Activated T-cell treated with anti-CD3 and anti-CD28 coated beads, Interleukin-2, amount 50 U/mL, for 4 hours (primary cell): ENCODE measurements around the gene TRIM49. TPM values are rescaled to one million over a fixed set of nuclear protein-coding genes. Genes with fewer than 3 reads are reported as not detected.
"Not testable (repeated sequence)": the region's sequence is repeated elsewhere in the genome, so short reads cannot be mapped to it uniquely, and the experiment has no call there.

ENCODE experiments used
- ATAC-seq, 2 donors: fragments of 200-7000 bp; cut with Tn5 transposase; one replicate each; pipeline ENCODE4 v1.10.0; 2021
- DNase-seq: peaks from one replicate; pipeline ENCODE4 v3.0.0-alpha.2; 2020
- H3K27me3 Mint-ChIP-seq: one replicate; pipeline ENCODE4 v1.8.0; 2021; ENCODE audit warnings: low read depth, mixed read lengths
- H3K36me3 Mint-ChIP-seq: one replicate; pipeline ENCODE4 v1.8.0; 2022; ENCODE audit warnings: mixed read lengths; ENCODE audit not compliant: insufficient read depth
- H3K4me1 Mint-ChIP-seq: one replicate; pipeline ENCODE4 v1.8.0; 2021; ENCODE audit warnings: low read depth, mixed read lengths
- H3K4me3 Mint-ChIP-seq: one replicate; pipeline ENCODE4 v1.8.0; 2021; ENCODE audit warnings: mild to moderate bottlenecking, moderate library complexity, mixed read lengths
- H3K9me3 Mint-ChIP-seq: one replicate; pipeline ENCODE4 v1.8.0; 2021; ENCODE audit warnings: mixed read lengths
- total RNA-seq, 3 donors: library from RNA; stranded (reverse); gene quantifications; one replicate each; pipeline ENCODE4 v1.2.1, GENCODE V29; 2021

TRIM49 gene, protein sequence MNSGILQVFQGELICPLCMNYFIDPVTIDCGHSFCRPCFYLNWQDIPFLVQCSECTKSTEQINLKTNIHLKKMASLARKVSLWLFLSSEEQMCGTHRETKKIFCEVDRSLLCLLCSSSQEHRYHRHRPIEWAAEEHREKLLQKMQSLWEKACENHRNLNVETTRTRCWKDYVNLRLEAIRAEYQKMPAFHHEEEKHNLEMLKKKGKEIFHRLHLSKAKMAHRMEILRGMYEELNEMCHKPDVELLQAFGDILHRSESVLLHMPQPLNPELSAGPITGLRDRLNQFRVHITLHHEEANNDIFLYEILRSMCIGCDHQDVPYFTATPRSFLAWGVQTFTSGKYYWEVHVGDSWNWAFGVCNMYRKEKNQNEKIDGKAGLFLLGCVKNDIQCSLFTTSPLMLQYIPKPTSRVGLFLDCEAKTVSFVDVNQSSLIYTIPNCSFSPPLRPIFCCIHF
- not detected for total RNA-seq

DNA sequence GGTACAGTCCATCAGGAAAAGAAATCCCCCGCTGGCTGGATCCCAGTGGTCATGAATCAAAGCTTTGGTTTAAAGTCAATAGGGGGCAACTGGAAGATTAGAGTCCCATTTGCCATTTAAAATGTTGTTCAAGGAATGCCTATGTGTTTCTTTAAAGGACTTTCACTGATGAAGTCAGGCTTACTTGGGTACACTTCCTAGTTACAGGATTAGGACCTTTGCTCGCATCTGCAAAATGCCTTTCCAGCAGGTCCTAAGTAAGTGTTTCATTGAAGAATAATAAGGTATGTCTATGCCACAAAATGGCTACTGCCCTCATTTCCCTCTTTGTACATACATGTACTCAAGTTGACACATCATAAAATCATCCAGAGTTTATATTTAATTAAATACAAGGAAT is at the start of gene TRIM49:
TSS of gene TRIM49 (minus strand) at position 101 of the 400 bp plus-strand sequence. CDS start 4,106 bp downstream, outside the sequence.
- not testable (repeated sequence) for H3K4me1 Mint-ChIP-seq, H3K36me3 Mint-ChIP-seq, ATAC-seq, H3K27me3 Mint-ChIP-seq, DNase-seq, H3K9me3 Mint-ChIP-seq, H3K4me3 Mint-ChIP-seq

DNA sequence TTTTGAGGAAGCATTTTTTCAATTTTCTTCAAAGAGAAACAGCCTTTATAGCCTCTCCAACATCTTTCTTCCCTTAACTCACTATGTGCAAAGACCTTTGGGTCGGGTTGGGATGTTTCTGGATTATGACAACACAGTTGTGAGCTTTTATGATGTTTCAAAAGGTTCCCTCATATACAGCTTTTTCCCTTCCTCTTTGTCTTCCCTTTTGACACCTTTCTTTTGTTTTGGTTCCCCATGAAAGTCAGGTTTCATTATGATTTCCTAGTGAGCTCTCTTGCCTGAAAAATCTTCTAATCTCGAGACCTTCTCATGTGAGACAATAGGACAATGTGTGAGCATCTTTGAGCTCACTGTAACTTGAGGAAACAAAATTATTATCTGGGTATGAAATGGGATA is 18.3 kb upstream of the TRIM49 start:
- ATAC-seq, H3K4me1 Mint-ChIP-seq, DNase-seq, H3K27me3 Mint-ChIP-seq, H3K36me3 Mint-ChIP-seq, H3K4me3 Mint-ChIP-seq, H3K9me3 Mint-ChIP-seq: not testable (repeated sequence)

DNA sequence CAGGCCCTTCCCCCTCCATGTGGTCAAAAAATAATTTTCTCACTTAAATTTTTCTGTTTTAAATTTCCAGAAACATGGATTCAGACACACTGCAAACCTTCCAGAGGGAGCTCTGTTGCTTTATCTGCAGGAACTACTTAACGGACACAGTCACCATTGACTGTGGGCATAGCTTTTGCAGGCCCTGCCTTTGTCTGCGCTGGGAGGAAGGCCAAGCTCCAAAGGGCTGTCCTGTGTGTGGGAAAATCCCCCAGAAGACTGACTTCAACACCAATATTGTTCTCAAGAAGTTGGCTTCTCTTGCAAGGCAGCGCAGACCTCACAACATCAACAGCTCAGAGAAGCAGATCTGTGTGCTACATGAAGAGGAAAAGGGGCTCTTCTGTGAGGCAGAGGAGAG is 11.6 kb upstream of the TRIM49 start:
- not testable (repeated sequence) for H3K36me3 Mint-ChIP-seq, H3K4me1 Mint-ChIP-seq, H3K27me3 Mint-ChIP-seq, DNase-seq, H3K9me3 Mint-ChIP-seq, ATAC-seq, H3K4me3 Mint-ChIP-seq

DNA sequence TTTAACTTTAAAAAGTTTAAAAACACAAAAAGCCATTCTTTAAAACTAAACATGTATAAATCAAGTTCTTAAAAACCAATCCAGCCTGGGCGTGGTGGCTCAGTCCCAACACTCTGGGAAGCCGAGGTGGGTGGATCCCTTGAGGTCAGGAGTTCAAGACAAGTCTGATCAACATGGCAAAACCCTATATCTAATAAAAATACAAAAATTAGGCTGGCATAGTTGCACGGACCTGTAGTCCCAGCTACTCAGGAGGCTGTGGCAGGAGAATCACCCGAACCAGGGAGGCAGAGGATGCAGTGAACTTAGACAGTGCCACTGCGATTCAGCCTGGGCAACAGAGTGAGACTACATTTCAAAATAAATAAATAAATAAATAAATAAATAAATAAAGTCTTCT is 5.2 kb upstream of the TRIM49 start:
- H3K9me3 Mint-ChIP-seq, H3K4me1 Mint-ChIP-seq, H3K27me3 Mint-ChIP-seq, DNase-seq, ATAC-seq, H3K4me3 Mint-ChIP-seq, H3K36me3 Mint-ChIP-seq: not testable (repeated sequence)

DNA sequence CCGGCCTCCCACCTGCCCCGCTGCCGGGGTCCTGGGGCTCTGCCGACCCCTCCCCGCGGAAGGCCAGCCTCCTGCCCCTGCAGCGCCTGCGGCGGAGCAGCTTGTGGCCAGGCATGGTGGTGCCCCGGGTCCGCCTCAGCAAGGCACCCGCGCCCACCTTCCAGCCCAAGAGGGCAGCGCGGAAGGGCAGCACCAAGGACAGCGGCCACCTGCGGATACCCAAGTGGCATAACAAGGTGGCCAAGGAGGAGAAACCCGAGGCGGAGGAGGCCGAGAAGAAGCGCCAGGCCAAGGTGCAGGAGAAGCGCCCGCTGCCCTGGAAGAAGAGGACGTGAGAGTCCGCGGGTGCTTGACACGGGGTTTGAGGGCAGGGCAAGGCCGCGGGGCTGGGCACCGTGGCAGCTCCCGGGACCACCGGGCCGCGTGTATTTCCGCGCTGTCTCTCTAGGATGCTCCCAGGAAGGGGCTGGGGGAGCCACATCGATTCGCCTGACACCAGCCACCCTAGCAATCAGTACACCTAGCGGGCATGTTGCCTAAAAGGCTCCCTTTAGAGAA is 20.8 kb downstream of the TRIM49 start:
- H3K4me1 Mint-ChIP-seq, DNase-seq, ATAC-seq, H3K9me3 Mint-ChIP-seq, H3K27me3 Mint-ChIP-seq, H3K4me3 Mint-ChIP-seq, H3K36me3 Mint-ChIP-seq: not testable (repeated sequence)

DNA sequence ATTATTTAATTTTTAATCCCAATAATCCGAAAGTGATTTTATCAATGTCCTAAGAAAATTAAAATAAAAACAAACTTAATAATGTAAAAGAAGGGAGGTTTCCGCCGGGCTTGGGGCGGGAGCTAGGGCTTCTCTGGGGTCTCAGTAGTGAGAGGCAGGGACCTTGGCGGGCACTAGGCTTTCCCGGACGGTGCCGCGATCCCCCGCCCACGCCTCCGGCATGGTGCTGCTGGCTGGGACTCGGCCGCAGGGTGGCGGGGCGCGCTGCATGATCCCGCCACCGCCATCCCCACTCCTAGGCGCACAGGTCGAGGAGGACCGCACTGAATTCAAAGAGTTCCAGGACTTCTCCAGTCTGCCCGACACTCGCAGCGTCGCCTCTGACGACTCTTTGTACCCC is 22.6 kb downstream of the TRIM49 start:
- not testable (repeated sequence) for H3K9me3 Mint-ChIP-seq, H3K27me3 Mint-ChIP-seq, H3K4me1 Mint-ChIP-seq, ATAC-seq, DNase-seq, H3K4me3 Mint-ChIP-seq, H3K36me3 Mint-ChIP-seq

DNA sequence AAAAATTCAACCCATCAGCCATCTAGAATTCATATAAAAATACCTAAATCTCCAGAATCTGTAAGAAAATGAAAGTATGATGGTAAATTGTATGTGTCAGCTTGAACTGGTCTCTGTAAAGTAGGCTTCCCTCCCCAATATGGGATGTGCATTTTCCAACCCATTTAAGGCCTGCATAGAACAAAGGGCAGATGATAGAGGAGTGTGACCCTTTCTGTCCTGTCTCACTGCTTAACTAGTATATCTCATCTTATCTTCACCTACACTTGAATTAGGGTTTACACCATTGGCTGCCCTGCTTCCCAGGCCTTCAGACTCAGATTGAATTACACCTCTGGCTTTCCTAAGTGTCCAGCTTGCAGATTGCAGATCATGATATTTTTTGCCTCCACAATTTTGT is 57.6 kb downstream of the TRIM49 start:
- not testable (repeated sequence) for H3K4me3 Mint-ChIP-seq, H3K4me1 Mint-ChIP-seq, H3K36me3 Mint-ChIP-seq, DNase-seq, H3K9me3 Mint-ChIP-seq, H3K27me3 Mint-ChIP-seq, ATAC-seq

Other genes with a start within 250 kb of the TRIM49 start
- gene TRIM77, start 98.3 kb downstream of the TRIM49 start, total RNA-seq = not detected
- not detected for gene TRIM64B, start 69.9 kb upstream of the TRIM49 start, total RNA-seq
- not detected for gene TRIM49D1, start 113.7 kb upstream of the TRIM49 start, total RNA-seq
- not detected for gene TRIM49D2, start 115.5 kb upstream of the TRIM49 start, total RNA-seq
- not detected for gene TRIM64, start 157.5 kb upstream of the TRIM49 start, total RNA-seq
- not detected for gene TRIM49C, start 222.5 kb upstream of the TRIM49 start, total RNA-seq